ENCODE measurements around the gene HSPB6.

GRCh38 chr19:35731779-35732405 is 24.9 kb downstream of the HSPB6 start:
- TF ChIP-seq HNF4G (IDR thresholded peaks at IDR 0.05) (no peak), NR2F2 (IDR thresholded peaks at IDR 0.05) (no peak), MAX (IDR thresholded peaks at IDR 0.05) (no peak), SP1 (IDR thresholded peaks at IDR 0.05) (no peak), CTCF (IDR thresholded peaks at IDR 0.05; ENCODE audit: low read depth, low read length, missing input control) (no peak), ATF3 (IDR thresholded peaks at IDR 0.05) (no peak), RXRA (IDR thresholded peaks at IDR 0.05) (no peak)
- TF ChIP-seq, protein P1, sequence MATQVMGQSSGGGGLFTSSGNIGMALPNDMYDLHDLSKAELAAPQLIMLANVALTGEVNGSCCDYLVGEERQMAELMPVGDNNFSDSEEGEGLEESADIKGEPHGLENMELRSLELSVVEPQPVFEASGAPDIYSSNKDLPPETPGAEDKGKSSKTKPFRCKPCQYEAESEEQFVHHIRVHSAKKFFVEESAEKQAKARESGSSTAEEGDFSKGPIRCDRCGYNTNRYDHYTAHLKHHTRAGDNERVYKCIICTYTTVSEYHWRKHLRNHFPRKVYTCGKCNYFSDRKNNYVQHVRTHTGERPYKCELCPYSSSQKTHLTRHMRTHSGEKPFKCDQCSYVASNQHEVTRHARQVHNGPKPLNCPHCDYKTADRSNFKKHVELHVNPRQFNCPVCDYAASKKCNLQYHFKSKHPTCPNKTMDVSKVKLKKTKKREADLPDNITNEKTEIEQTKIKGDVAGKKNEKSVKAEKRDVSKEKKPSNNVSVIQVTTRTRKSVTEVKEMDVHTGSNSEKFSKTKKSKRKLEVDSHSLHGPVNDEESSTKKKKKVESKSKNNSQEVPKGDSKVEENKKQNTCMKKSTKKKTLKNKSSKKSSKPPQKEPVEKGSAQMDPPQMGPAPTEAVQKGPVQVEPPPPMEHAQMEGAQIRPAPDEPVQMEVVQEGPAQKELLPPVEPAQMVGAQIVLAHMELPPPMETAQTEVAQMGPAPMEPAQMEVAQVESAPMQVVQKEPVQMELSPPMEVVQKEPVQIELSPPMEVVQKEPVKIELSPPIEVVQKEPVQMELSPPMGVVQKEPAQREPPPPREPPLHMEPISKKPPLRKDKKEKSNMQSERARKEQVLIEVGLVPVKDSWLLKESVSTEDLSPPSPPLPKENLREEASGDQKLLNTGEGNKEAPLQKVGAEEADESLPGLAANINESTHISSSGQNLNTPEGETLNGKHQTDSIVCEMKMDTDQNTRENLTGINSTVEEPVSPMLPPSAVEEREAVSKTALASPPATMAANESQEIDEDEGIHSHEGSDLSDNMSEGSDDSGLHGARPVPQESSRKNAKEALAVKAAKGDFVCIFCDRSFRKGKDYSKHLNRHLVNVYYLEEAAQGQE (IDR thresholded peaks at IDR 0.05): no peak
- TF ChIP-seq, protein P2, sequence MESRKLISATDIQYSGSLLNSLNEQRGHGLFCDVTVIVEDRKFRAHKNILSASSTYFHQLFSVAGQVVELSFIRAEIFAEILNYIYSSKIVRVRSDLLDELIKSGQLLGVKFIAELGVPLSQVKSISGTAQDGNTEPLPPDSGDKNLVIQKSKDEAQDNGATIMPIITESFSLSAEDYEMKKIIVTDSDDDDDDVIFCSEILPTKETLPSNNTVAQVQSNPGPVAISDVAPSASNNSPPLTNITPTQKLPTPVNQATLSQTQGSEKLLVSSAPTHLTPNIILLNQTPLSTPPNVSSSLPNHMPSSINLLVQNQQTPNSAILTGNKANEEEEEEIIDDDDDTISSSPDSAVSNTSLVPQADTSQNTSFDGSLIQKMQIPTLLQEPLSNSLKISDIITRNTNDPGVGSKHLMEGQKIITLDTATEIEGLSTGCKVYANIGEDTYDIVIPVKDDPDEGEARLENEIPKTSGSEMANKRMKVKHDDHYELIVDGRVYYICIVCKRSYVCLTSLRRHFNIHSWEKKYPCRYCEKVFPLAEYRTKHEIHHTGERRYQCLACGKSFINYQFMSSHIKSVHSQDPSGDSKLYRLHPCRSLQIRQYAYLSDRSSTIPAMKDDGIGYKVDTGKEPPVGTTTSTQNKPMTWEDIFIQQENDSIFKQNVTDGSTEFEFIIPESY (IDR thresholded peaks at IDR 0.05): no peak
